HG03175 (cell line): Measurements from ENCODE around the gene CRACR2A.
A peak's percentile ranks its signal among the peaks of the same experiment; 100 is the strongest.

Experiments used
- ATAC-seq: cut with Tn5 transposase; IDR thresholded peaks from one replicate; pipeline ENCODE4 v1.9.1; 2021; ENCODE audit warnings: mild to moderate bottlenecking, moderate library complexity; ENCODE audit not compliant: unreplicated experiment

CRACR2A gene

DNA sequence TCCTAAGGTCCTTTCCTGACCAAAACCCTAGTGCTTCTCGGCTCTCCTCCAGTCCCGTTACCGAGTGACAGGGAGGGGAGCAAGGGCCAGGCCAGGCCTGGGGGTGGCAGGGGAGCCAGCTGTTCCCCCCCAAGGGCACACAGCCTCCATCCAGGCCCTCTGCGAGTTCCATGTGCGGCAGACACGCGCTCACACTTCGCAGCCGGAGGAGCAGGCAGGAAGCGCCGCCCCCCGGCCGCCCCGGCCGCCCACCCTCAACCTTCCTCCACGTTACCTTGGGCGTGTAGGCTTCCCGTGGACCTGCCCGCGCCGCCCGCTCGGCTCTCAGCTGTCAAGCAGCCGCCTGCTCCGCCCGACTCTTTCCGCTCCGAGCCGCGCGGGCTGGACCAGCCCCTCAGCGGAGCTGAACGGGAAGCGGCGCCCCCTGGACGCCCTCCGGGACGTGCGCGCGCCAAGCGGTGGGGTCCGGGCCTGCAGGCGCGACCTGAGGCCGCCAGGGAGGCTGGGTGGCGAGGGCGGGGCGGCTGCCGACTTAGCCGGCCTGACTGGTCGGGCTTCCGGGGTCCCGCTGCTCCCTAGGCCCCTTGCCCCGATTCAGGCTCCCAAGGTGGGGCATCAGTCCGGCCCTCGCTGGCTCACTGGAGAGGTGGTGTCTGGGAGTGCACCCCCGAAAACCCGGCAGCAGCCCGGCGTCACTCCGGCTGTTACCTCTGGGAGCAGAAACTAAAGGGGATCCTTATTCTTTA, at the start of gene CRACR2A:
CRACR2A (minus strand) TSS at position 369 of the 746 bp plus-strand sequence. CDS start 56,110 bp downstream, outside the sequence.
- ATAC-seq, result peak; percentile 81

DNA sequence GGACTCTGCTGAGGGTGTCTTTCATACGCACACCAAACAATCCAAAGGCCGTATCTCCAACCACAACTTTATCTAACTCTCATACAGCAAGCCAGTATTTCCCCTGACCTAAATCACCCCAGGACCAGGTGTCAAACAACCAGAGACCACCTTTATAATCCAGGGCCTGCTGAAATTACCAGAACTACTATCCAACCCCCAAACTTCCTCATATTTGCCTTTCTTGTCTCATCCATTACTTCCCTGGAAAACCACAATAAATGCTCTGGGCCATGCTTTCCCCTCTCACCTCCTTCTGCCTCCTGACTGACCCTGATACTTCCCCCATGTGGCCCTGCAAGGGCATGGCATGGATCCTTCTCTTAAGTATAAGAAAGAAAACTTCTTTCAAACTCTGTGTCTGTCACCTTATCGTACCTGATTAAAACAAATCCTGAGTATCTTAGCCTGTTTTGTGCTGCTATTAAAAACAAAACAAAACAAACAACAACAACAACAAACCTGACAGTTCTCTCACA, 44.7 kb upstream of the CRACR2A start:
- ATAC-seq, result no peak

DNA sequence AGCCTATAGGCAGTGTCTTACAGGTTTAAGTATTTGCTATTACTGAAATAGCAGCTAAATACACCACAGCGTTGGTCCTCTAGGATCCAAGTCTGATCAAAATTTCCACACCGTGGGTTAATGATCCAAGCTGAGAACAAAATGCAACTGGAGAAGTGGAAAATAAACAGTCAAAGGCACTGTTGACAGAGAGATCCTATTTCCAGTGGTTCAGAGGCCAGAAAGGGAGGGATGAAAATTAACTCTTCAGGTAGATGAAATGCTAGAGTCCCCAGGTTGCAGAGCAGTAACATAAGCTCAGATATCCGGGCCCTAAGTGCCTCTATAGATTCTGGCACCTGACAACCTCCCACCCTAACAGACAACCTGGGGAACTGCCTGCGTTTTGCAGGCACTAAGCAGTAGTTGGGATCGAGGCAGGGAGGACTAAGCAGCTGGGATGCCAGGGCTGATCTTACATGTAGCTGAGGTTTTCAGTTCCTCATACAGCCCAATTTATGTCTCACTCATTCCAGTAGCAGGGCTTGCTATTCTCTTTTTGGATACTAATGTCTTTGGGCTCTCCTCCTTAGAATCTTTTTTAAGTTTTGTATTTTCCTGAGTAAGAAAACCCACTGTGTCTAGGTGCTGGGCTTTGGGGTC, 42.7 kb upstream of the CRACR2A start:
- ATAC-seq, result no peak

DNA sequence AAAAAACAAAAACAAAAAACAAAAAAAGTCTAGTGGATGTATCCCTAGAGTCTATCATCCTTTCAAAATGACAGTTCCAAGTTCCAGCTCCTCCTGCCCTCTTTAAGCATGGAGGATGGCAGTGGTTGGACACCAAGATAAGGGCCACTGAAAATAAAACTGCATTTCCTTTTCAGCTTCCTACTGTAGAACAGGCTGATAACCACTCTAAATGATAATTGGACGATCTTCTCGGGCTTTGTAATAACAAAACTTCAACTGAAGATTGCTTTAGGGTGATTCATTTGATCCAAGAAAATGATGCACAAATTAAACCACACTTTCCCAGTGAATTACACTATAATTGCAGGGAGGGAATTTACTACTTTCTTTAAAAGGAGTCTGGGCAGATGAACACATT, 42.2 kb upstream of the CRACR2A start:
- ATAC-seq, result no peak

- no peak for ATAC-seq
Observed at GRCh38 chr12:3792623-3793288, 39.8 kb upstream of the CRACR2A start.

- ATAC-seq, result no peak
Observed at GRCh38 chr12:3791256-3791874, 38.5 kb upstream of the CRACR2A start.

DNA sequence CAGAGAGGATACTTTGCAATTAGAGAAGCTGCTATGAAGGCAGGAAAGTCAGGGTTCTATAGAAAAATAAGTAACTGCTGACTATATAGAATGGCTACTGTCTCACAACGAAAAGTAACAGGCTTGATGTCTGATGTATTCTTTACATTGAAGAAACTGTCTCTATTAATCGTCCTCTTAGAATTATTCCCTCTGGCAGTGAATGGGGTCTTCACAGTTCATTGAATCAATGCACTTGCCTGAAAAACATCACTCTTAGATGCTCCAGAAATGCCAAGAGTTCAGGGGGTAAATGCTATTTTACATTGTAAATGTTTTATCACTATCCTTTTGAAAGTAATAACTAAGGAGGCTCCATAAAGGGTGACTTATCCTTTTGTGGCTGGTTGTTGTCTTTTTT, 37.7 kb upstream of the CRACR2A start:
- no peak for ATAC-seq

DNA sequence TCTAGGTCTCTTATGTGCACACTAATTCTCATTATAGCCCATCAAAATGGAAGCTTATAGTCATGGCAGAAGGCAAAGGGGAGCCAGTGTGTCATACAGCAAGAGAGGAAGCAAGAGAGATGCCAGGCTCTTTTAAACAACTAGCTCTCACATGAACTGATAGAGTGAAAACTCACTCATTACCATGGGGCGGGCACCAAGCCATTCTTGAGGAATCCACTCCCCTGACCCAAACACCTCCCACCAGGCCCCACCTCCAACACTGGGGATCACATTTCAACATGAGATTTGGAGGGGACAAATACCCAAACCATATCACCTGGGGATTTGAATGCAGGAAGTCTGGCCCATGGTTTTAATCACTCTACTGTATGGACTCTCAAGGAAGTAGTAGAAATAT, 36.9 kb upstream of the CRACR2A start:
- no peak for ATAC-seq

- no peak for ATAC-seq
Observed at GRCh38 chr12:3777206-3777809, 24.4 kb upstream of the CRACR2A start.

DNA sequence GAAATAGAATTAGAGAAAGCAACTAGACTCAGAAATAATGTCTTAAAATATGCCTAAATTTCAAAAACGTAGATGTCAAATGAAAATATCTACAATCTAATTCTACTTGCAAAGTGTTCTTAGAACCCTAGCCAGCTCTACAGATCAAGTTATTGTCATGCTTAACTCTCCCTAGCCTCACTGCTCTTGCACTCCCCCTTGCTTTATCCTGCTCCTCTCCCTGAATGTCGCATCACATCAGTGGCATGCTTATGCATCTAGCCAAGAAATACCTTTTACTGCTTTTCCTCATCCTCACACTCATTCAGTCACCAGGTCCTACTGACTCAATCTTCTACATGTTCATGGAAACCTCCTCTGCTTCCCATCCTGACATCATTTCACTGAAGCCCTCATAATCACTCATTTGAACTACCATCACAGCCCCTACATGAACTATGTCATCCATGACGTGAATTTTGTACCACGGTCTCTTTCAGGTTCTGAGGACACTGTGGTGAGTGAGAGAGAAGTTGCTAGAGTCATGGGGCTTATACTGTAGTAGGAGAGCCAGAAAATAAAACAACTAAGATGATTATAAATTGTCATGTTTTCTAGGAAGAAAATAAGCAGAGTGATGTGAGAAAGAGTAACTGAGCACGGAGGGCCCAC, 22.6 kb upstream of the CRACR2A start:
- no peak for ATAC-seq

GRCh38 chr12:3772380-3772779, 19.5 kb upstream of the CRACR2A start:
- ATAC-seq, result no peak

- no peak for ATAC-seq
Observed at GRCh38 chr12:3771853-3772252, 18.9 kb upstream of the CRACR2A start.

- ATAC-seq, result no peak
Observed at GRCh38 chr12:3770891-3771290, 18.0 kb upstream of the CRACR2A start.

DNA sequence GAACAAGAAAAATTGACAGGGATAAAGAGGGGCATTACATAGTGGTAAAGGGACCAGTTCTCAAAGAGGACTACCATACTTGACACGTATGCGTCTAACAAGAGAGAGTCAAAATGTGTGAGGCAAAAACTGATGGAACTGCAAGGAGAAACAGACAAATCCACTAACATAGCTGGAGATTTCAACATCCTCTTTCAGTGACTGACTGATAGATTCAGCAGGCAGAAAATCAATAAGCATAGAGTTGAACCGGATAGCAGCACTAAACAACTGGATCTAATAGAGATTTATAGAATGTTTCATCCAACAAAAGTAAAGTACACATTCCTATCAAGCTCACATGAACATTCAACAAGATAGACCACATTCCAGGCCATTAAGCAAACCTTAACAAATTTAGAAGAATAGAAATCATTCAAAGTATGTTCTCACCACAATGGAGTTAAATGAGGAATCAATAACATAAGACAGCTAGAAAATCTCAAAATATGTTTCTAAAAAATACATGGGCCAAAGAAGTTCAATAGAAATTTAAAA, 16.1 kb upstream of the CRACR2A start:
- no peak for ATAC-seq

- no peak for ATAC-seq
Observed at GRCh38 chr12:3761116-3761735, 8.3 kb upstream of the CRACR2A start.

GRCh38 chr12:3759878-3760277, 7.0 kb upstream of the CRACR2A start:
- ATAC-seq, result no peak

DNA sequence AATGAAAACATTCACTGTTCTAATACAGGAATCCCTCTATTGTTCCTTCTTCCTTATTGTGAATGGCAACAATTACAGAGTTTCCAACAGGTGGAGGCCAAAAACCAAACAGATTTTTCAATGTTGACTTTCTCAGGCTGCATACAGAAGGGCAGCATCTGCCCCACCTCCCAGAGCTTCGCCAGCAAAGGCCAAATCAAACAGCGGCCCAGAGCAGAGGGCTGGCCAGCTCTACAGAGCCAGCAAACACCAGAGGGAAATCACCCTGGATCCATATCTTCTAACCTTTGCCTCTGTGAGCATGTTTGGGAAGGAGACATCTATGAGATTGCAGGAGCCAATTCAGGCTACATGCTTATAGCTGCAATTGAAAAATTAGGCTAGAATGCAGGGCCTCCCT, 4.4 kb upstream of the CRACR2A start:
- no peak for ATAC-seq

DNA sequence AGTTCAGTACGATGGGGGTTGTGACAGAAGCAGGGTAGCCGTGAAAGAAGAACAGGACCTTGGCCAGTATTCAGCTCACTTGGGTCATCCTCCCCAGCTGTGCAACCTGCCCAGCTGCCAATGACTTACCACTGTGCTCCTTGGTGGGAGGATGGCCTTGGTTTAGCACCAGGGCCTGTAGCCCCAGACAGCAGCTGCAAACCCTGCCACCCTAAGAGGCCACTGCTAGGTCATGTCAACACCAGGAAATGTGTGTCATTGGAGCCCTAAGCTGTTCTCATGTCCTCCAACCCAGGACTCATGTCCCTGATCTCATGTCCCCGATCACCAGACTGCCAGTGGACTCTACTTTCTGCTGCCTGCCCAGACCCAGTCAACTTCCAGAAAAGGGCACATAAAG, 3.0 kb upstream of the CRACR2A start:
- ATAC-seq, result no peak

DNA sequence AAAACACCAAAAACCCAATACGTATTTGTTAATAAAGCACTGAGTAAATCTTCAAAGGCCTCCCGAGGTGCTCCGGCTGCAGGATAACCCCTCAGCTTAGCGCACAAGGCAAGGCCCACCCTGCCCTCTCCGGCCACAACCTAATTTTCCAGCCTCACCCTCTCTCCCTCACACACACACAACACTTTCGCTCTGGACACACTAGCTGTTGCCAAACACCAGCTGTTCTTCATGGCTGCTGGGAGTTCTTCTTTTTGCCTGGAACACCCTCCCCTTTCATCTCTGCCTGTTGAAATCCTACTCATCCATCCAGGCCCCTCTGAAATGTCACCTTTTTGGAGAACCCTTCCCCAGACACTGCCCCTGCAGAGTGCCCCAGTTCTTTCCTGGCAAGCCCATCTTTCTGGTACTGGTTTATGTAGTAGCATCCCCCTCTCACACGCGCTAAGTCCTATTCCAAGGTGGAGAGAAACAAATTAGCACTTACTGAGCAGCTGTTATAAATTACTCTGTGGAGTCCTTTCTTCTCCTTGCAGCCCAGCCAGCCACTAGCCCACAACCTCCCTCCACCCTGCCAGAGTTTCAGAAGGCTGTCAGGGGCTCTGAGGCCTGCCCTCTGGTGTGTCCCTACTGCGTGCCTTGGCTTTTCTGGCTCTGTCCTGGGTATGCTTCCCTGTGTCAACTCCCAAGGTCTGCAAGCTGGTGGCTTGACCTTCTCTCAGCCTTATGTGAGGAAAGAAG, 805 bp upstream of the CRACR2A start:
- no peak for ATAC-seq
